SK-N-MC (cell line): Measurements from ENCODE around the gene SHC3.

Experiments
- DNase-seq: peaks from one replicate; pipeline ENCODE4 v3.0.0-alpha.2; 2011; ENCODE audit warnings: low read depth, low spot score
- H3K27ac ChIP-seq: fragments of 200-600 bp; sonication (generic); 2 replicates; pipeline ENCODE4 v1.5.1; 2016; ENCODE audit warnings: mixed run types
- H3K36me3 ChIP-seq: fragments of 200-600 bp; sonication (generic); 2 replicates; pipeline ENCODE4 v1.6.1; 2017; ENCODE audit warnings: antibody characterized with exemption, low read length, mixed read lengths; ENCODE audit not compliant: insufficient read depth
- H3K4me3 ChIP-seq: fragments of 200-600 bp; sonication (generic); 2 replicates; pipeline ENCODE4 v1.5.1; 2016
- H3K9ac ChIP-seq: fragments of 200-600 bp; sonication (generic); 2 replicates; pipeline ENCODE4 v1.8.0; 2017; ENCODE audit warnings: mixed run types, mixed read lengths; ENCODE audit not compliant: insufficient read length
- H3K9me3 ChIP-seq: fragments of 200-600 bp; sonication (generic); 2 replicates; pipeline ENCODE4 v1.6.1; 2017; ENCODE audit warnings: low read depth, mild to moderate bottlenecking, antibody characterized with exemption, low read length, moderate library complexity, mixed read lengths
- EZH2 ChIP-seq: fragments of 200-600 bp; sonication (generic); IDR thresholded peaks from one replicate; pipeline ENCODE4 v1.6.1; 2017; ENCODE audit warnings: antibody characterized with exemption
- FOXP2 ChIP-seq: optimal IDR thresholded peaks from 2 replicates; pipeline ENCODE3; 2011; ENCODE audit warnings: mild to moderate bottlenecking, moderate library complexity; ENCODE audit not compliant: insufficient read depth; ENCODE audit errors: extremely low read length, control extremely low read depth
- POLR2AphosphoS5 ChIP-seq: IDR thresholded peaks from 2 replicates; pipeline ENCODE4 v1.6.1; 2012; ENCODE audit warnings: mild to moderate bottlenecking, low read depth, low read length, borderline replicate concordance

SHC3 gene, protein sequence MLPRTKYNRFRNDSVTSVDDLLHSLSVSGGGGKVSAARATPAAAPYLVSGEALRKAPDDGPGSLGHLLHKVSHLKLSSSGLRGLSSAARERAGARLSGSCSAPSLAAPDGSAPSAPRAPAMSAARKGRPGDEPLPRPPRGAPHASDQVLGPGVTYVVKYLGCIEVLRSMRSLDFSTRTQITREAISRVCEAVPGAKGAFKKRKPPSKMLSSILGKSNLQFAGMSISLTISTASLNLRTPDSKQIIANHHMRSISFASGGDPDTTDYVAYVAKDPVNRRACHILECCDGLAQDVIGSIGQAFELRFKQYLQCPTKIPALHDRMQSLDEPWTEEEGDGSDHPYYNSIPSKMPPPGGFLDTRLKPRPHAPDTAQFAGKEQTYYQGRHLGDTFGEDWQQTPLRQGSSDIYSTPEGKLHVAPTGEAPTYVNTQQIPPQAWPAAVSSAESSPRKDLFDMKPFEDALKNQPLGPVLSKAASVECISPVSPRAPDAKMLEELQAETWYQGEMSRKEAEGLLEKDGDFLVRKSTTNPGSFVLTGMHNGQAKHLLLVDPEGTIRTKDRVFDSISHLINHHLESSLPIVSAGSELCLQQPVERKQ

DNA sequence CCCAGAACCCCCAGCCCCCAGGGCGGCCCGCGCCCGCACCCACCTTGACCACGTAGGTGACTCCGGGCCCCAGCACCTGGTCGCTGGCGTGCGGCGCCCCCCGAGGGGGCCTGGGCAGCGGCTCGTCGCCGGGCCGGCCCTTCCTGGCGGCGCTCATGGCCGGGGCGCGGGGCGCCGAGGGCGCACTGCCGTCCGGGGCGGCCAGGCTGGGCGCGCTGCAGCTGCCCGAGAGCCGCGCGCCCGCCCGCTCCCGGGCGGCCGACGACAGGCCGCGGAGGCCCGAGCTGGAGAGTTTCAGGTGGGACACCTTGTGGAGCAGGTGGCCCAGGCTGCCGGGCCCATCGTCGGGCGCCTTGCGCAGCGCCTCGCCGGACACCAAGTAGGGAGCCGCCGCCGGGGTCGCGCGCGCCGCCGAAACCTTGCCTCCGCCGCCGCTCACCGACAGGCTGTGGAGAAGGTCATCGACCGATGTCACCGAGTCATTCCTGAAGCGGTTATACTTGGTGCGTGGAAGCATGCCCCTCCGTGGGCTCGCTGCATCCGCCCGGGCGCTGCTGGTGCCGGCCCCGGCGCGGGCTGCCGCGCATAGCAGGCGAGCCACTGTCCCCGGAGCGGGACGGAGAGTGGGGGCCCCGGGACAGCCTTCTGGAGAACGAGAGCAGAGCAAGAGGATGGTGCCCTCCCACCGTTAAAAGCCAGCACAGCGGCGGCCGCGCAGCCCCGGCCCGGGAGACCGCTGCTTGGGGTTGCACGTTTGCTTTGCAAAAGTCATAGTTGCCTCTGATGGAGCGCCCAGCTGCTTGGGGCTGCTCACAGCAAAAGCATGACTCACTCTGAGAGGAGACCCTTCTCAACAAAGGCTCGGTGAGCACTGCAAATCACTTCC, at the start of gene SHC3:
TSS of gene SHC3 (minus strand) at position 875 of the 886 bp plus-strand sequence. CDS start at position 517, 358 bp downstream.
- Histone ChIP-seq H3K36me3 (no peaks in the 10 kb centered on the region), H3K9me3 (no peaks in the 10 kb centered on the region), H3K4me3 (peak within 1 kb of the TSS; percentile 75), H3K27ac (no peak within 1 kb of the TSS), H3K9ac (no peak within 1 kb of the TSS)
- no peak for DNase-seq
- TF ChIP-seq FOXP2 (no peak), EZH2 (peak; percentile 87)

DNA sequence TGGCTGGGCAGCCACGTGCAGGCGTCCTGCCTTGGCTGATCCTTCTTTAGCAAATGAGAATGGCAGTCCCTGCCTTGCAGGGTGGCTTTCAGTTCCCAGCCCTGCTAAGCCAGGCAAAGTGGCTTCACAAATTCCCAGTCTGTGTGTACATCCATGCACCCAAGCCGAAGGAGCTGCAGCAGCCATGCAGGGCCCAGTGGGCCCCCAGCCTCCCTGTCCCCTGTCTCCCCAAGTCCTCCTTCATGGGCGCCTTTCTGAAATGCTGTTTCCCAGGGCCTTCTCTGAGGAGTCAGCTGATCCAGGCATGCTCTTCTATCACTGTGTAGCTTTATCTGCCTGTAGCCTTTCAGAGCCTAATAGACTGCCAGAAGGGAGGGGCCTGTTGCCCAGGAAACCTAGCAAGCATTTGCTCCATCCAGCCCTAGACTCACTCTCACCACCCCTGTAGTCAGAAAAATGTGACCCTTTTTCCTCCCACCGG, 47.4 kb upstream of the SHC3 start:
- Histone ChIP-seq H3K9me3 (no peaks in the 10 kb centered on the region), H3K36me3 (no peaks in the 10 kb centered on the region), H3K27ac (no peak overlapping the region), H3K9ac (no peak overlapping the region), H3K4me3 (no peak overlapping the region)
- no peak for TF ChIP-seq EZH2
- no peak for TF ChIP-seq POLR2AphosphoS5
- TF ChIP-seq FOXP2 = no peak
- no peak for DNase-seq

GRCh38 chr9:89225587-89225986, 47.0 kb upstream of the SHC3 start:
- Histone ChIP-seq H3K9ac (no peak overlapping the region), H3K36me3 (no peaks in the 10 kb centered on the region), H3K9me3 (no peaks in the 10 kb centered on the region), H3K27ac (no peak overlapping the region), H3K4me3 (no peak overlapping the region)
- DNase-seq = no peak
- TF ChIP-seq POLR2AphosphoS5 = no peak
- TF ChIP-seq FOXP2 = no peak
- no peak for TF ChIP-seq EZH2

DNA sequence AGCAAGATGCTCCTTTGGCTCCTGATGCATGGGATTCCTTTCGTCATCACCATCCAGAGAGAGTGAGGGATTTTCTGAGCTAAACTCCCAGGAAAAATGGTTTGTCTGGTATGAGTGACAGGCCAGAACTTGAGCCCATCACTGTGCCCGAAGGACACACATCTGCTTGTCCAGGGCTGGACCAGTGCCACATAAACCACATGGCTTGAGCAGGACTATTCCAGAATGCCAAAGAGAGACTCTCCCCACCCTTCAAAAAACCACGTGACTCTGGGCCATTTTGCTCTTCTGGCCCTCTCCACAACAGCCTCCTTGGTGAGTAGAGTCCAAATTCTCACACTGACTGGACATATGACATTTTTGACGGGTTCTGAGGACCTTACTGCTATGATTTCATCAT, 46.4 kb upstream of the SHC3 start:
- H3K4me3 ChIP-seq = no peak overlapping the region
- no peaks in the 10 kb centered on the region for H3K9me3 ChIP-seq
- H3K9ac ChIP-seq = no peak overlapping the region
- no peak for DNase-seq
- no peaks in the 10 kb centered on the region for H3K36me3 ChIP-seq
- no peak overlapping the region for H3K27ac ChIP-seq
- TF ChIP-seq FOXP2 (no peak), EZH2 (no peak), POLR2AphosphoS5 (no peak)

- Histone ChIP-seq H3K27ac (no peak overlapping the region), H3K4me3 (no peak overlapping the region), H3K36me3 (no peaks in the 10 kb centered on the region), H3K9ac (no peak overlapping the region), H3K9me3 (no peaks in the 10 kb centered on the region)
- no peak for TF ChIP-seq POLR2AphosphoS5
- TF ChIP-seq FOXP2 = no peak
- TF ChIP-seq EZH2 = no peak
- no peak for DNase-seq
These were observed 46.0 kb upstream of the SHC3 start for GRCh38 chr9:89224633-89225032.

DNA sequence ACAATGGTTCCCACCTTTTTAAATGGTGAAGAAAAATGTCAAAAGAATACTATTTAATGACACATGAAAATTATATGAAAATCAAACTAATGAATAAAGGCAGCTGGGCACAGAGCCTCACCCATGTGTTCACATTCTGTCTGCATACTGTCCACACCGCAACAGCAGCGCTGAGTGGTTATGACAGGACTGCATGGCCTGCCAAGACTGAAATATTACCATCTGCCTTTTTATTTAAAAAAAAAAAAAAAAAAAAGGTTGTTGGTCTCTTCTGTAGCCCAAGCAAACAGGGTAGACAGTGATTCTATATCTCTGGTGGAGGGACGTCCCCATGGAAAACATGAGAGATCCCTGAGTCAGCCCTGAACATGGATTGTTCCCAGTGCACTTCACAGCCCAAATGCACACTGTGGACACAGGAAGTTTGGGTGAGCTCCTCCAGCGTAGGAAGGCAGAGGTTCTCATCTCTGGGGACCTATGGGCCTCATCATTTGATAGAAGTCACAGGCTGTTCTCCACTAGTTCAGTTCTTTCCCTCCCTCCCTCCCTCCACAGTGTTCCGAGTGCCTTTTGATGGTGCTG, 44.9 kb upstream of the SHC3 start:
- Histone ChIP-seq H3K9ac (no peak overlapping the region), H3K9me3 (no peaks in the 10 kb centered on the region), H3K4me3 (no peak overlapping the region), H3K36me3 (no peaks in the 10 kb centered on the region), H3K27ac (no peak overlapping the region)
- TF ChIP-seq EZH2 = no peak
- no peak for TF ChIP-seq POLR2AphosphoS5
- no peak for TF ChIP-seq FOXP2
- DNase-seq = no peak

GRCh38 chr9:89219637-89220036, 41.0 kb upstream of the SHC3 start:
- H3K9ac ChIP-seq = no peak overlapping the region
- no peak overlapping the region for H3K27ac ChIP-seq
- no peak overlapping the region for H3K4me3 ChIP-seq
- H3K36me3 ChIP-seq = no peaks in the 10 kb centered on the region
- no peaks in the 10 kb centered on the region for H3K9me3 ChIP-seq
- TF ChIP-seq EZH2 (no peak), FOXP2 (no peak), POLR2AphosphoS5 (no peak)
- no peak for DNase-seq
